GM23248 (cell line): ENCODE results near the gene ADPRH.

Experiments
- EZH2 ChIP-seq: fragments of 200-600 bp; sonication (generic); IDR thresholded peaks from 2 replicates; pipeline ENCODE4 v1.6.1; 2018; ENCODE audit warnings: antibody characterized with exemption, mild to moderate bottlenecking; ENCODE audit not compliant: insufficient read depth, poor library complexity, severe bottlenecking
- EZH2phosphoT487 ChIP-seq: fragments of 200-600 bp; sonication (generic); IDR thresholded peaks from 2 replicates; pipeline ENCODE4 v1.6.1; 2018; ENCODE audit warnings: antibody characterized with exemption, moderate library complexity, mild to moderate bottlenecking, low read depth; ENCODE audit not compliant: insufficient read depth

- TF ChIP-seq EZH2 (no peak), EZH2phosphoT487 (no peak)
Measured at GRCh38 chr3:119630128-119630879, 51.0 kb downstream of the ADPRH start.
